Subcutaneous adipose tissue (tissue), 4 donors: Measurements from ENCODE around the gene PAGE1. TPM values are rescaled to one million over a fixed set of nuclear protein-coding genes. Genes with fewer than 3 reads are reported as not detected.

ENCODE experiments used
- total RNA-seq, 4 donors: library from RNA; depleted of rRNA; stranded (reverse); fragments of >200 nt; gene quantifications; one replicate each; pipeline ENCODE4 v1.1.0, GENCODE V29; 2016
- TF ChIP-seq, protein P1 (sequence below): fragments of 450-650 bp; IDR thresholded peaks from one replicate; pipeline ENCODE4 v1.5.1; 2016; ENCODE audit warnings: low read depth, mild to moderate bottlenecking, control low read depth, antibody characterized with exemption, moderate library complexity

Gene PAGE1
- total RNA-seq, 4 donors from 2014 or later, result 1.9 TPM; not detected in 3

DNA sequence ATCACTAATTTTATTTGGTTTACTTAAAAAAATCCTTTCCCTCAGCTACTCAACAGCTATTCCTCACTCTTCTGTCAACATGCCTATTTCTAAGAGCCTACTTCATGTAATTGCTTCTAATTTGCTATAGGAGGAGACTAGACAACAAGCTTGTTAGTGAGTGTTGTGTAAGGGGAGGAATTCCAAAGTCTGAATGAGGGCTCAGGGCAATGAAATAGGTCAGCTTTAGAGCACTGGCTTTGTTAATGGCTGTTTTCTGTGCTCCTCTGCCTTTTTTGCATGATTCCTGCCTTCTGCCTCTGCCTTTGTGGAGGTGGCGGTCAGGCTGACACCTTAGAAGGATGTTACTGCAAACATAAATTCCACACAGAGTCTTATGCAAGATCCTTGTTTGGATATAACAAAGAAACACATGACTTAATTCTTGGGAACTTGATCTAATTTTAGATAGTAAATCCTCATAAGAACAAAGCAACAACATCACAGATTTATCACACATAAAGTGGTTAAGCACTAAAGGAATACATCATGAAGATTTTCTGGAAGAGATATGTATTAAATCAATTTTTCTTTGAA is 15.0 kb upstream of the PAGE1 start:
- TF ChIP-seq, protein P1, sequence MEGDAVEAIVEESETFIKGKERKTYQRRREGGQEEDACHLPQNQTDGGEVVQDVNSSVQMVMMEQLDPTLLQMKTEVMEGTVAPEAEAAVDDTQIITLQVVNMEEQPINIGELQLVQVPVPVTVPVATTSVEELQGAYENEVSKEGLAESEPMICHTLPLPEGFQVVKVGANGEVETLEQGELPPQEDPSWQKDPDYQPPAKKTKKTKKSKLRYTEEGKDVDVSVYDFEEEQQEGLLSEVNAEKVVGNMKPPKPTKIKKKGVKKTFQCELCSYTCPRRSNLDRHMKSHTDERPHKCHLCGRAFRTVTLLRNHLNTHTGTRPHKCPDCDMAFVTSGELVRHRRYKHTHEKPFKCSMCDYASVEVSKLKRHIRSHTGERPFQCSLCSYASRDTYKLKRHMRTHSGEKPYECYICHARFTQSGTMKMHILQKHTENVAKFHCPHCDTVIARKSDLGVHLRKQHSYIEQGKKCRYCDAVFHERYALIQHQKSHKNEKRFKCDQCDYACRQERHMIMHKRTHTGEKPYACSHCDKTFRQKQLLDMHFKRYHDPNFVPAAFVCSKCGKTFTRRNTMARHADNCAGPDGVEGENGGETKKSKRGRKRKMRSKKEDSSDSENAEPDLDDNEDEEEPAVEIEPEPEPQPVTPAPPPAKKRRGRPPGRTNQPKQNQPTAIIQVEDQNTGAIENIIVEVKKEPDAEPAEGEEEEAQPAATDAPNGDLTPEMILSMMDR, result no peak

DNA sequence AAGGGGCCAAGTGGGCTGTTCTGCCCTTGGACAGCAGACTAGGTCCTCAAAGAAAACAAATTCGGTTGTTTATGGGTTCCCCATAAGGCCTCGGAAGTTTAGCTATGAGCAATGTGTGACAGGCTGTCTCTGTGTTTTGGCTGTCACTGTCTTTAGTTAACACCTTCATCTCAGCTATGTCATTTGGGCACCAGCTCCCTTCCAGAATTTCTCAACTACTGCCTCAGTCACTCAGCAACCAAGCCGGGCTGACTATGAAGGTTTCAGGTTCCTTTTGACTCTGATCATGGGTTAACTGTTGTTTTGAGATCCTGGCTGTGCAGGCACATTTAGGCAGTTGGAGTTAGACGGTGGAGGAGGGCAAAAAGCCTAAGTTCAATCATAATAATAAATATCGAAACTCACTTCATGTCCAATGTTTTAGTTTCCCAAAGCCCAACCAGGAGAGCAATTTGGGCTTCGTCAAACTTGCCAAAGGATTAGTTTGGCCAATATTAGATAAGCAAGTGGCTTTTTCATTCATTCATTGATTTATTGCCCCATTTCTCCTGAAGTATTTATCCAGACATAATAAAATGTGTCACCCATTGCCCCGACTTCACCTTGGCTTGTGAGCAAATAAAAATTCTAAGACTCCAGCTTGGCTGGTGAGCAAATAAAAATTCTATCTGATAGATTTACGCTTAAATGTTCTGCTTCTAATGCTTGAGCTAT is 9.1 kb upstream of the PAGE1 start:
- TF ChIP-seq, protein P1, result no peak

DNA sequence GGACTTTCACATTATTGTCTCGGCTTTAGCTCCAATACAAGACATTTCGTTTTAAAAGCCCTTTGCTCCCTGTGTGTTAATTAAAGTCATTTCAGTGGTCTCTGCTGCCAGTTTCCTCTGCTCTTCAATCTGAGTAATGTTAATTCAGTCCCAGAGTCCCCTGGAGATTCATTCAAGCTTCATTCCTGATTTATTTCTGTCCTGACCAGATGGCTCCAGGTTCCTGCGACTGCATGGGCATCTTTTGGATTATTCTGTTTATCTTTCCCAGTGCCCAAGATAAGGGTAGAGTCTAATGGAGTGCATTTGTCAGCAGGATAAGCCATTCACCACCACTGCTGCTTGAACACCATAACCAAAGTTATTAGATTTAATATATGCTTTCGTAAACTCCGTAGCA is 6.1 kb upstream of the PAGE1 start:
- TF ChIP-seq, protein P1, result no peak

DNA sequence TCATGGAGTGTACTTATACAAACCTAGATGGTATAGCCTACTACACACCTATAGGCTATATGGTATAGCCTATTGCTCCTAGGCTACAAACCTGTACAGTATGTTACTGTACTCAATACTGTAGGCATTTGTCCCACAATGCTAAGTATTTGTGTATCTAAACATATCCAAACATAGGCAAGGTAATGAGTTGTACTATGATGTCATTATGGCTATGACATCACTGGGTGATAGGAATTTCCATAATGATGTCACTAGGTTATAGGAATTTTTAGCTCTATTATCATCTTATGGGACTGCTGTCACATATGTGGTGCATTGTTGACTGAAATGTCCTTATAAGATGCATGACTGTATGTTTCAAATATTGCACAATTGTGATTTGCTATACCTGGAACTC is 5.5 kb upstream of the PAGE1 start:
- TF ChIP-seq, protein P1, result no peak

DNA sequence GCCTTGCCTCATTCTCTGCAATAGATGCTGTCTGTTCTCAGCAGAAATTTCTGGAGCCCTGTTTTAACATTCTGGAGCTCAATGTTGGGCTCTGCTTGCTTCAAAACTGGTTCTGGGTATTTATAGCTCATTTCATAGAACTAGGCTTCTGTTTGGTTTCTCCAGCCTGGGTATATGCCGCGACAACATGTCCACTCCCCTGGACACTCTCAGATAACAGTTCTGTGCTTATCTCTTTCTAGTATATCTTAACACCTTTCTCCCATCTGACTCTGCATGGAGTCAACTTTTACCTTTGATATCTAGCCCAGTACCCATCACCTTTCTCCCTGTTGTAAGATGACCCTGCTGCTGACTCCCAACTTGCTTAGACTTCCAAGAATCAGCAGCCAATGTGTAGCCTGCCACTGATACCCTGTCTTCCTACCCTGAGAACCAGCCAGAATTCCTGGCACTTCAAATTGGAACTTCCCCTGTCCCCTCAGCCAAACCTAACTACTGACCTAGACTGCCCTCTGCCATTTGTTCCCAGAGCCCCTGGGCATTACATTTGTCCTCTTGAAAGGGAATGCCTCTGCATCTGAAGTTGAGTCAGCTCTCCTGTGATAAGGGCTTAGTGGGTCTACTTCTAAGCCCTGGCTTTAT is 20.6 kb downstream of the PAGE1 start:
- TF ChIP-seq, protein P1, result no peak

DNA sequence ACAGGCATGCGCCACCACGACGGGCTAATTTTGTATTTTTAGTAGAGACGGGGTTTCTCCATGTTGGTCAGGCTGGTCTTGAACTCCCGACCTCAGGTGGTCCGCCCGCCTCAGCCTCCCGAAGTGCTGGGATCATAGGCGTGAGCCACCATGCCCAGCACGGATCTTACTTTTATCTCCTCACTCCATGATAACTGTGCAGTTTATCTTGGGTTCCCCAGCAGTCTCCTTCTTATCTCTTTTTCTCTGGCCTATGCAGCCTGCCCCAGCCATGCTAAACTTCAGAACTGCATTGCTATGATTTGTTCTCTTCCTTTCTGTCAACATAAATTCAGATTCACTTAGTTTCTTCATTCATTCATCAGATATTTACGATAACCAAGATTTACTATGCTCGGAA is 22.4 kb downstream of the PAGE1 start:
- TF ChIP-seq, protein P1, result no peak

DNA sequence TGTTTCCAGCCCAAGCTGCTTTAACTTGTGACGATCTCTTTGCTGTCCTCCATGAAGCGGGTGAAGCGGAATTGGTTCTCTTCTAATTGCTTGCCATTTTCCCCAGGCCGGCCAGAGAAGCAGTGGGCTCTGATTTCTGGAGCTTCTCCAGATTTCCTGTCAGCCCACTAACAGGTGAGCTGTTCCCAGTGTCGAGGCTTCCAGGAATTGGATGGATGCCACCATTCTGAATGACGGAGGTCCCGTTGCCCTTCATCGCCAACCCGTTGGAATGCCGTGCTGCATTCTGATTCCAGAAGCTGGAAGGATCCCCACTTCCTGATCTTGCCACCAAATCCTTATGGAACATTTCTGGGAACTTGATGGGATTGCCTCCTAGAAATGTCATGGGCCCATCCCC is 31.0 kb downstream of the PAGE1 start:
- TF ChIP-seq, protein P1, result no peak
